MM.1S (cell line): ENCODE measurements around the gene LY86.

Experiments used
- EZH2 ChIP-seq: fragments of 300-600 bp; sonication (generic); optimal IDR thresholded peaks from 2 replicates; pipeline ENCODE3; 2017; ENCODE audit warnings: low read depth, mild to moderate bottlenecking, antibody characterized with exemption, low read length, mixed read lengths
- TF ChIP-seq, protein P1 (sequence below): fragments of 300-600 bp; sonication (generic); IDR thresholded peaks from 2 replicates; pipeline ENCODE4 v1.5.1; 2016; ENCODE audit warnings: antibody characterized with exemption, low read length, mixed read lengths

DNA sequence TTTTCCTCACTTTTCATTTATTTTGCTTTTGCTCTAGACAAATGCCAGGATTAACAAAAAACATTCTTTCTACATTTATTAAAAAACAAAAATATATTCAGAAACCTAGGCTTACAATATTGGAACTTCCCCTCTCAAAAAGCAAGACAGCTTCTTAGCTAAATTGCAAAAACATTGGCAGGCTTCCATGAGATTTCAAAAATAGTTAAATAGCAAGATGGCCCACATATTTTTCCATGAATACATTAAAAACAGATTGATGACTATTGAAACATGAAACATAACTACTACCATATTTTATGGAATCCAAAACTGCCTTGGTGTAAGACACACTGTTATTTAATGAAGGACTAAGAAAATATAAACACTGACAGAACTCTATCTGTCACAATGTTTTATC lies 92.0 kb downstream of the LY86 start:
- TF ChIP-seq, protein P1, sequence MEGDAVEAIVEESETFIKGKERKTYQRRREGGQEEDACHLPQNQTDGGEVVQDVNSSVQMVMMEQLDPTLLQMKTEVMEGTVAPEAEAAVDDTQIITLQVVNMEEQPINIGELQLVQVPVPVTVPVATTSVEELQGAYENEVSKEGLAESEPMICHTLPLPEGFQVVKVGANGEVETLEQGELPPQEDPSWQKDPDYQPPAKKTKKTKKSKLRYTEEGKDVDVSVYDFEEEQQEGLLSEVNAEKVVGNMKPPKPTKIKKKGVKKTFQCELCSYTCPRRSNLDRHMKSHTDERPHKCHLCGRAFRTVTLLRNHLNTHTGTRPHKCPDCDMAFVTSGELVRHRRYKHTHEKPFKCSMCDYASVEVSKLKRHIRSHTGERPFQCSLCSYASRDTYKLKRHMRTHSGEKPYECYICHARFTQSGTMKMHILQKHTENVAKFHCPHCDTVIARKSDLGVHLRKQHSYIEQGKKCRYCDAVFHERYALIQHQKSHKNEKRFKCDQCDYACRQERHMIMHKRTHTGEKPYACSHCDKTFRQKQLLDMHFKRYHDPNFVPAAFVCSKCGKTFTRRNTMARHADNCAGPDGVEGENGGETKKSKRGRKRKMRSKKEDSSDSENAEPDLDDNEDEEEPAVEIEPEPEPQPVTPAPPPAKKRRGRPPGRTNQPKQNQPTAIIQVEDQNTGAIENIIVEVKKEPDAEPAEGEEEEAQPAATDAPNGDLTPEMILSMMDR = no peak
- no peak for TF ChIP-seq EZH2
